ENCODE data around the gene PNPO.
A peak's percentile ranks its signal among the peaks of the same experiment; 100 is the strongest.

The PNPO gene

DNA sequence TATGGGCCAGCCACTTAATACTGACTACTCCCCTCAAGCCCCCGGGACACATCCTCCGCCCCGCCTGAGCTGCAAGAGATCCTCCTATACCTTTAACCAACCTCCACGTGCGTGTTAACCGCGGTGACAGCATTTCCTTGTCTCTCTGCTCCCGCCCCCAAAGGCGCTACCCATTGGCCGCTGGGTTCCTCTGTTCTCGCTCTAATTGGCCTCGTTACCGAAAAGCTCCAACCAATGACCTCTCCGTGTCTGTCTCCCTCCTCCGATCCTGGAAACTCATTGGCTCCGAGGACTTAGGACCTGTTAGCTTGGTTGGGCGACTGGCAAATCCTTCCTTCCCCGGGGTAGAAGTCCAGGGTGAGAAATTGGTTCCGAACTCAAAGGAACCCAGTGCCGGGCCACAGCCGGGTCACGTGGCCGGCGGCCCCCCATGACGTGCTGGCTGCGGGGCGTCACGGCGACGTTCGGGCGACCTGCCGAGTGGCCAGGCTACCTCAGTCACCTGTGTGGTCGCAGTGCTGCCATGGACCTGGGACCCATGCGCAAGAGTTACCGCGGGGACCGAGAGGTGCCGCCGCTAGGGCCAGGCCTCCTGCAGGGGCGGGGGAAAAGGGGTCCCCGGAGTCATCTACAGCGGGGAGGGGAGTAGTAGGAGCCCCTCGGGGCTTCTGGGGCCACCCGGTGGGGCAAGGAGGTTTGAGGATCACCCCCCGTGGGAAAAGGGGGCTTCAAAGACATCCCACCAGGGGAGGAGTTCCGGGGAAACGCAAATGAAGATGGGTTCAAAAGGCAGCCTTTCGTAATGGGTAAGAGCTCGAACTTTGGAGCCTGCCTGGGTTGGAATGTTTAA is at the start of gene PNPO:
TSS of gene PNPO (plus strand) at position 326 of the 850 bp plus-strand sequence. CDS start at position 431, 105 bp downstream.
- TF ChIP-seq EZH2phosphoT487 (IDR thresholded peaks at IDR 0.05; ENCODE audit: borderline replicate concordance) (no peak), CTCF (conservative IDR thresholded peaks at IDR 0.05; ENCODE audit: low read length) (no peak)
- H3K9me3 ChIP-seq (ENCODE audit: insufficient read depth, low read depth, low read length): no peaks in the 10 kb centered on the region
- H4K20me1 ChIP-seq (ENCODE audit: insufficient read depth, low read length, poor library complexity, severe bottlenecking): no peaks in the 10 kb centered on the region
- H3K36me3 ChIP-seq (ENCODE audit: insufficient read depth, low read length): no peaks in the 10 kb centered on the region
- peak within 1 kb of the TSS; percentile 80 for H3K4me3 ChIP-seq (ENCODE audit: low read length, poor library complexity, severe bottlenecking)
- H3K27me3 ChIP-seq (ENCODE audit: insufficient read depth, low read length, poor library complexity, severe bottlenecking): no peaks in the 10 kb centered on the region
- H3K9ac ChIP-seq (ENCODE audit: low read depth, low read length, poor library complexity, severe bottlenecking): peak within 1 kb of the TSS; percentile 75
- no peaks in the 10 kb centered on the region for H3K9me2 ChIP-seq (replicated peaks; ENCODE audit: low read depth, low read length)
- H2AFZ ChIP-seq (ENCODE audit: low read length): peak within 1 kb of the TSS; percentile 82
- peak within 1 kb of the TSS; percentile 86 for H3K4me2 ChIP-seq (ENCODE audit: low read depth, low read length, poor library complexity, severe bottlenecking)
- H3K4me1 ChIP-seq (ENCODE audit: insufficient read depth, low read length, poor library complexity, severe bottlenecking): peaks cover 17% of the 10 kb centered on the region
- no peaks in the 10 kb centered on the region for H3F3A ChIP-seq (ENCODE audit: low read depth)
- H3K79me2 ChIP-seq (ENCODE audit: insufficient read depth, low read length): peaks cover 12% of the 10 kb centered on the region

DNA sequence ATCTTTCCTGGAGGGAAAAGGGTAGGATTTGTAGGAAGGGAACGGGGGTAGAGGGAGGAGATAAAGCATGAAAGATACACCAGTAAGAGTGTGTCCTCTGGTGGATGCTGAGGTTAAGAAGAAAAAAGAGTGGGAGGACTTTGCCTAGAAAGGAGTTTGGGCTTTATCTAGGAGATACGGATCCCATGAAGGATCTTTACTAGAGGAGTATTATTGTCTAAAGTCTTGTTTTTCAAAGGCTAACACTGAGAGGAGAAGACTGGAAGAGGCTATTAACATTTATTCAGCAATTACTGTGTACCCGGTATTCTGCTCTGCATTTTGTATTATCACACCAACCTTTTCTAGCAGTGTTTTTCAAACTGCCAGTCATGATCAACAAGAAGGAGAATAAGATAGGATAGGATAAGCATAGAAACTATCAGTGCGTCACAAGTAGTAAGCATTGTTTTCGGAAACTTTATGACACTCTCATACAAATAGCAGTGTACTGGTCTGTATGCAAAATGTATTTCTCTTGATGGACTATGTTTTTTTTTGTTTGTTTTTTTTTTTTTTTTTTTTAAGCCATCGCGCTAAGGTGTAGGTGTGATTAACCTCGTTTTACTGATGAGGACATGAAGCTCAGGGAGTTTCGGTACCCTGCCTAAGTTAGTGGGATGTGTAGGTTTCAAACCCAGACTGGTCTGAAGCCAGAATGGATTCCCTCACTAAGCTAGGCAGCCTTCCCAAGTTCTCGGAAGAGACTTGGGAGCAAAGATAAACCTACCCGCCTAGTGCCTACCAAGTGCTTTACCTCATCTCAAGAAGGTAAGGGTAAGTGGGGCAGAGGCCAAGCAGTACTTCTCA is 46.6 kb upstream of the PNPO start:
- Histone ChIP-seq H3K79me2 (ENCODE audit: insufficient read depth, low read length) (peaks cover 39% of the 10 kb centered on the region), H3K4me1 (ENCODE audit: insufficient read depth, low read length, poor library complexity, severe bottlenecking) (peaks cover 30% of the 10 kb centered on the region), H3K4me2 (ENCODE audit: low read depth, low read length, poor library complexity, severe bottlenecking) (peak overlapping the region; percentile 94), H4K20me1 (ENCODE audit: insufficient read depth, low read length, poor library complexity, severe bottlenecking) (peaks cover 5% of the 10 kb centered on the region), H3K9ac (ENCODE audit: low read depth, low read length, poor library complexity, severe bottlenecking) (peak overlapping the region; percentile 84), H3K9me3 (ENCODE audit: insufficient read depth, low read depth, low read length) (no peaks in the 10 kb centered on the region), H3K36me3 (ENCODE audit: insufficient read depth, low read length) (no peaks in the 10 kb centered on the region), H3K4me3 (ENCODE audit: low read length, poor library complexity, severe bottlenecking) (peak overlapping the region; percentile 88), H2AFZ (ENCODE audit: low read length) (peak overlapping the region; percentile 92), H3K9me2 (replicated peaks; ENCODE audit: low read depth, low read length) (no peaks in the 10 kb centered on the region), H3K27me3 (ENCODE audit: insufficient read depth, low read length, poor library complexity, severe bottlenecking) (no peaks in the 10 kb centered on the region), H3F3A (ENCODE audit: low read depth) (no peaks in the 10 kb centered on the region)
- no peak for TF ChIP-seq CTCF (conservative IDR thresholded peaks at IDR 0.05; ENCODE audit: low read length)
- TF ChIP-seq EZH2phosphoT487 (IDR thresholded peaks at IDR 0.05; ENCODE audit: borderline replicate concordance): no peak

DNA sequence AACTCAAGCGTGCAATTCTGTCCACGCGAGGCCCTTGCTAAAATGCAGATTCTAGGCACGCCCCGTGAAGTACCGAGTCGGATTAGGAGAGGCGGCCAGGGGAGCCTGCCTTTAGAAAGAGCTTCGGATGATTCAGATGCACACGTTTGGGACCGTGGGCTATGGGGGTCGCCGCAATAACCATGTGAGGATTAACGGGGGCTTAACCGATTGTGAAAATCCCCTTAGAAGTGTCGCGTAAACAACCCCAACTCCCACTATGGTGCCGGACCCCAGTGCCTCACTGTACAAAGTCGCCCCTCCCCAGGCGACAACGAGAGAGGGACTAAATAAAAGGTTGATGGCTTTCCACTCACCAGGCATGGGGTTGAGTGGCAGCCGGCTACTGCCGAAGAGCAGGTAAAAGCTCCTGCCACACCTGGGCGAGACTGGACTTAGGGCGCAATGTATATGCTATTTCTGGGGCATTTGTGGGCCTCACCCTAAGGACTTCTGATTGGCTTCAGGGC is 46.0 kb upstream of the PNPO start:
- Histone ChIP-seq H3K4me3 (ENCODE audit: low read length, poor library complexity, severe bottlenecking) (peak overlapping the region; percentile 88), H3F3A (ENCODE audit: low read depth) (no peaks in the 10 kb centered on the region), H3K79me2 (ENCODE audit: insufficient read depth, low read length) (peaks cover 39% of the 10 kb centered on the region), H3K9me3 (ENCODE audit: insufficient read depth, low read depth, low read length) (no peaks in the 10 kb centered on the region), H3K4me2 (ENCODE audit: low read depth, low read length, poor library complexity, severe bottlenecking) (peak overlapping the region; percentile 94), H2AFZ (ENCODE audit: low read length) (peak overlapping the region; percentile 92), H3K4me1 (ENCODE audit: insufficient read depth, low read length, poor library complexity, severe bottlenecking) (peaks cover 30% of the 10 kb centered on the region), H3K27me3 (ENCODE audit: insufficient read depth, low read length, poor library complexity, severe bottlenecking) (no peaks in the 10 kb centered on the region), H3K9ac (ENCODE audit: low read depth, low read length, poor library complexity, severe bottlenecking) (peak overlapping the region; percentile 84), H3K36me3 (ENCODE audit: insufficient read depth, low read length) (no peaks in the 10 kb centered on the region), H4K20me1 (ENCODE audit: insufficient read depth, low read length, poor library complexity, severe bottlenecking) (peaks cover 5% of the 10 kb centered on the region), H3K9me2 (replicated peaks; ENCODE audit: low read depth, low read length) (no peaks in the 10 kb centered on the region)
- TF ChIP-seq CTCF (conservative IDR thresholded peaks at IDR 0.05; ENCODE audit: low read length) (no peak), EZH2phosphoT487 (IDR thresholded peaks at IDR 0.05; ENCODE audit: borderline replicate concordance) (no peak)

Measured in Loucy (cell line).